CD4-positive, alpha-beta T cell treated with Interleukin-10 for 1 hour (primary cell): ENCODE measurements around the gene PRKCB.

Source experiments
- DNase-seq: peaks from one replicate; pipeline ENCODE4 v3.0.0-alpha.2; 2020

Gene PRKCB

GRCh38 chr16:23945243-23945642, 109.5 kb downstream of the PRKCB start:
- DNase-seq = no peak

GRCh38 chr16:23947838-23948237, 112.1 kb downstream of the PRKCB start:
- no peak for DNase-seq

DNA sequence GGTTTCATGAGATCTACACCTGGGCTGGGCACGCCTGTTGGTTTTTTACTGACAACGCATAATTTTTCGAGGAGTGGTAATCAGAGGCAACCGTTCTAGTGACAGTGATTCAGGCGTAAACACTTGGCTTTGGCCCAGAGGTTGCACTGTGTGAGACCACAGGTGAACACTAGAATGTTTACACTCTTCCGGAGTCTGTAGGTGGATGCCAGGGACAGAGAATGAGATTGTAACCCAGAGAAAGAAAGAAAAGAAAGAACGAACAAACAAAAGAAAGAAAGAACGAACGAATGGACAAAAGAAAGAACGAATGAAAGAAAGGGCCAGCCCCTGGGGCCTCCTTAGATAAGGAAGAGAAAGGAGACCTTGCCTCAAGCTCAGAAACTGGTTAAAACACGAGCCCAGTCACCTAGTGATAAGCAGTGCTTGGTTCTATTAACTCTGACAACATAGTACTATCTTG, 113.2 kb downstream of the PRKCB start:
- DNase-seq = peak; percentile 69

DNA sequence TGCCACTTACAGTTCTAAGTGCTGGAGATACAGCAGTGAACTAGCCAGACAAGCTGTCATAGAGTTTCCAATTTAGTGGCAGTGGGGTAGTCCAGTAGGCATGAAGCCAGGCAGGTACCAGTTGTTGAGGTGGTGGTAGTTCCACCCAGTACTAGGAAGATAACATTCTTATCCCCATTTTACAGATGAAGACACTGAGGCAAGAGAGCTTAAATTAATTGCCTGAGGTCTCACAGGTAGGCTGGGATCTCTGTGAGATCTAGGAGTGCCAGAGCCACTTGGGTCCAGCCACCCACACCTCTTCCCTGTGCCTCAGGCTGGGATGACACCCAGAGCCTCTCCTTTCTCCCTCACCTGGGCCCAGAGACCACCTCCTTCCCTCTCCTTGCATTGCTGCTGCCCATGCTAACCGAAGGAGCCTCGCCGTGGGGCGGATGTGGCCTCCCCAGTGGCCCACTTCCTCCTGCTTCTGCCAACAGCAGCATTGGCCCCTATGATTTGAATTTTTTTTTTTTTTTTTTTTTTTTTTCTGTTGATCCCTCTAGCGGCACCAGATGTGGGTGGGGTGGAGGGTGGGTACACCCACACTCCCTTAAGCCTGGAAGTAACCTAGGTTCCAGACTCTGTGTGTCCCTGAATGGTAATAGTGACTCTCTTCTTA, 114.0 kb downstream of the PRKCB start:
- DNase-seq = peak; percentile 76

DNA sequence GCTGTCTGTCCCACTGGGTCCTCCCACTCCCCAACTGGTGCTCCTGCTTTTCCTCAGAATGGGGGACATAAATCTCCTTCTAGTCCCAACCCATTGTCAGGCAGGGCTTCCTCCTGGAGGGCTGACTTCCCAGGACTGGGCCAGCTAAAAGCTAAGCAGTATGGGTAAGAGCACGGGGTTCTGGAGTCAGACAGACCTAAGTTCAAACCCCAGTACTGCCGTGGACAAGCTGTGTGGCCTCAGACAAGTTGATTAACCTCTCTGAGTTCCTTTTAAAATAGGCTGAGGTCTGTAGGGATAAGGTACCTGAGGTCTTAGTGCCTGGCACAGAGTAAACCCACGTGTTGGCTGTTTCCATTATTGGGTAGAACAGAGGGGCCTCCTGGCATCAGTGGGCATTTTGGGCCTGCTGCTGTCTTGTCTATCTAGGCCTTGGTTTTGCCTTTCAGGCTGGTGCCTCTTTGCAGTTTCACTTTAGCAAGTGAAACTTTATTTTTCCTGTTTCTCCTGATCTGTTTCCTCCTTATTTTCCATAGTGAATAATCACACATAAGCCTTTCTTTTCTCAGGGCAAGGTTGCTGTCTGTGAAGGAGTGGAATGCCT, 114.6 kb downstream of the PRKCB start:
- peak; percentile 20 for DNase-seq

DNA sequence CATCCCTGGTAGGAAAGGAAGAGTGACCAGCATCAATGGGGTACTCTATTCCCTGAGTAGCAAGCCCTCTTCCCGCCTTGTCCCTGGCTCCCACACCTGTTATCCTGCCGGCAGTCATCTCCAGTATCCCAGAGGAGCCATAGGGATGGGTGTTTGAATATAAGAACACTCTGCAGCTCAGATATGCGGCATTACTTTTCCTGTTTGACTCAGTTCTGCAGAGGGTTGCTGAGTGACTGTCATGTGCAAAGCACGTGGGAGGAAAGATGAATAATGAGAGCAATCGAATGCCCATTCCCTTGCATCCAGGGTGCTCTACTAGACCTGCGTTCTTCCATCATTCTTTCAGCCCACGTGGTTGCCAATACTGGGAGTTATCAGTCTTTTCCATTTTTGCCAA, 115.1 kb downstream of the PRKCB start:
- DNase-seq = no peak

- DNase-seq = no peak
Observed at GRCh38 chr16:23952128-23952970, 116.6 kb downstream of the PRKCB start.

- no peak for DNase-seq
Observed at GRCh38 chr16:23952971-23953300, 117.2 kb downstream of the PRKCB start.

GRCh38 chr16:23953476-23953875, 117.7 kb downstream of the PRKCB start:
- DNase-seq = no peak

DNA sequence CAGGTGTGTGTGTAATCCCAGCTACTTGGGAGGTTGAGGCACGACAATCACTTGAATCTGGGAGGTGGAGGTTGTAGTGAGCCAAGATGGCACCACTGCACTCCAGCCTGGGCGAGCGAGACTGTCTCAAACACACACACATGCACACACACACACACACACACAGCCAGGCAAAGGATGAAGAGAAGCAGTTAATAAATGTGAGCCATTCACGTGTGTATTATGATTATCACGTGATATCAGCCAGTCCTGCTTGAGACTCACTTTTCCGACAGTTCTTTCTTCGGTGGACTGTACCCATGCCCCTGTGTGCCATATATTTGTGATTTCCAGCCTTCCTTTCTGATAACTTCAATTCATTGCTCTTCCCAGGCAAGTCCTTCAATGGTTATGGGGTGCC, 119.3 kb downstream of the PRKCB start:
- DNase-seq = no peak

DNA sequence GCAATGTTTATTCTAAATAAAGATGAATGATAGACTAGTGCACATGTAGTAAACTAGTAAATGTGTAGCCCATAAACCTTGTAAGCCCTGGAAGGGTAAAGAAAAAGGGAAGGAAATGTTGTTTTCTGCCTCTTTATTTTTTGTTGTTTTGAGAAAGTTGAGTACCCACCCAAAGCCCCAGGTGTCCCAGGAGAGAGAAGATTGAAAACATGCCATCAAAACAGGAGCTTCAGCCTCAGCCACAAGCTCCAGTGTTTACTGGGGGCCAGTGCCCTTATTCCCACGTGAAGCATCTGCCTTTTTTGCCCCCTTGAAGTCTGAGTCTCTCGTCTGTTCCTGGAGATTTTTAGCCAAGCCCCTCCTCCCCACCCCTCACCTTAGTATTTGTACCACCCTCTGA, 121.5 kb downstream of the PRKCB start:
- DNase-seq = no peak

DNA sequence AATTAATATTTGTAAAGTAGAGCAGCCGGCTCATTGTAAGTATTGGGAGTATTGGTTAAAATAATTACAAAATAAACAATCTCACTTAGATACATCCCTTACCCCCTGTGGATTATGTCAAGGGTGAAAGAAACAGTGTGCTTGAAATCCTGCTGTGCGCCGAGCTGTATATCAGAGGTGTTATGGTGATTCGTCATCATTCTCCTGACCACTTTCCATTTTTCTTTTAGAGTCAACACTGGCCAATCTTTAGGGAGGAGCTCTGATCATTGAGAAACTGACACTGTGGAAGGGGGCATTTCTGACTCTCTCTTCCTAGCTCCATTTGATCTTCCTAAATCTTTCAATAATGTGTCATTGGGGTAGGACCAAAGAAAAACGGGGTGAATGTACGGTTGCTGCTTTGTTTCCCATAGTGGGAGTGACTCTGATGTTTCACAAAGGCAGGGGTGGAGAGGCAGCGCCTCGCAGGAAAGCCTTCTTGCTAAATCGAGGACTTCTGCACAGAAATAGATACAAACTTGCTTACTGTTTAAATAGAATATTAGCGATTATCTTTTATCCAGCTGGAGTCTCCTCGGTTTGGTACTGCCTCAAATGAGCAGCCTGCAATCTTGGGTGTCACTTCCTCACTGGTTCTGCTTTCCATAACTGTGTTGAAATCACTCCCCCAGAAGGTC, 123.4 kb downstream of the PRKCB start:
- DNase-seq = no peak

DNA sequence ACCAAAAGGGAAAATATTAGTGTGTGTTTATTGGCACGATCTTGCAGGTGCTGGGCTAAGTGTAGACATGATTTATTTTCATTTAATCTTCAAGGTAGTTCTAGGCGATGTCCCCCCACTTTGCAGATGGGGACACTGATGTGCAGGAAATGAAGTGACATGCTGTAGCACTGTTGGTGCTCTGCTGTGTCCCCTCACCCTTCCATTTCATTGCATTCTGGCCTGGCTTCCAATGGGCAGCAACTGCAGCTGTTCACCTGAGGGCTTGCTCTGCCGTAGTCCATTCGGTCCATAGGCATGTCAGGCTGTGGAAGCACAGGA, 123.9 kb downstream of the PRKCB start:
- no peak for DNase-seq

GRCh38 chr16:23960081-23960885, 124.5 kb downstream of the PRKCB start:
- no peak for DNase-seq

GRCh38 chr16:23962001-23962400, 126.2 kb downstream of the PRKCB start:
- DNase-seq = no peak

DNA sequence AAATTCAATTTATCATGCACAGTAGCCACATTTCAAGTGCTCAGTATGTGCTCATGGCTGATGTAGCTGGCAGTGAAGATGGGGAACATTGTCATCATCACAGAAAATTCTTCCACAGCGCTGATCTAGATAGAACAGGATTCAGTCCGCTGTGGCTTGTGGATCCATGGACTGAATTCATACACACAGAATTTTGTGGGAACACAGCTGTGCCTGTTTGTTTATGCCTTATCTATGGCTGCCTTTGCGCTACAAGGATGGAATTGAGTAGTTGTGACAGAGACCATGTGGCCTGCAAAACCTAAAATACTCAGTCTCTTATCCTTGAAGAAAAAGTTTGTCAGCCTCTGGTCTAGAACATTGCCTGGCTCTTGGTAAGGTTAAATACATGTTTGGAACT, 128.4 kb downstream of the PRKCB start:
- DNase-seq = no peak

GRCh38 chr16:23965137-23965733, 129.5 kb downstream of the PRKCB start:
- no peak for DNase-seq

- DNase-seq = no peak
Observed at GRCh38 chr16:23966597-23967394, 131.0 kb downstream of the PRKCB start.

DNA sequence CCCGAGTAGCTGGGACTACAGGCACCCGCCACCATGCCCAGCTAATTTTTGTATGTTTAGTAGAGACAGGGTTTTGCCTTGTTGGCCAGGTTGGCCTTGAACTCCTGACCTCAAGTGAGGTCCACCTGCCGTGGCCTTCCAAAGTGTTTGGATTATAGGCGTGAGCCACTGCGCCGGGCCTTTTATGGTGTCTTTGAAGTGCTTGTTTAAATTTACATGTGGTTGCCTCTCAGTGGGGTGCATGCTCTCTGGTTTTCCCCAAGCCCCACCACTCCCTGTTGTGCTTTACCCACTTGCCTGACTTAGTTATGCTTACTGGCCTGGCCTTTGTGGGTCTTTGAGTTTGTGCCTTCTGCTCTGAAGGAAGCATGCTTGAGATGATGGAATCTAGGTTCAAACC, 132.0 kb downstream of the PRKCB start:
- no peak for DNase-seq

DNA sequence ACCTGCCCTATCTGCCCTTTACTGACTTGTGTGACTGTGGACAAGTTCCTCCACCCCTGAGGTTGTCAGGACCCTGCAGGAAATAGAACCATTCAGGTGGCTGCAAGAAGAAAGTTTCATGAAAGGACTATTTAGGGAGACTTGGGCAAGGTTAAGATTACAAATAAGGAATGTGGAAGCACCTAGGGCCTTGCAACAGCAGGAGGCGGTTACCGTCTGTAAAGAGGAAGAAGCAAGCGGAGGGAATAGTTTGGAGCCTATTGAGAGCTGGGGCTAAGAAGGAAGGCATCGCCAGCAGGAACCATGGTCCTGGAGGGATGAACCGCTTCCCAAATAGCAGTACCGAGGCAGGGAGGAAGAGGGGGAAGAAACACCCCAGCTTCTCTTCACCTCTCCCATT, 132.4 kb downstream of the PRKCB start:
- no peak for DNase-seq

- no peak for DNase-seq
Observed at GRCh38 chr16:23969468-23970297, 133.9 kb downstream of the PRKCB start.
